H9 (cell line): ENCODE data around the gene PREX1. TPM values are rescaled to one million over a fixed set of nuclear protein-coding genes. Genes with fewer than 3 reads are reported as not detected.

Source experiments
- DNase-seq: peaks from one replicate; pipeline ENCODE4 v3.0.0-alpha.2; 2017
- H2AFZ ChIP-seq: one replicate; pipeline ENCODE4 v1.6.1; 2013; ENCODE audit warnings: mild to moderate bottlenecking, low read length, control low read depth, moderate library complexity
- H2AK5ac ChIP-seq: 2 replicates; pipeline ENCODE4 v1.6.1; 2013; ENCODE audit warnings: low read length, control low read depth, mixed read lengths; ENCODE audit not compliant: insufficient read length
- H2BK120ac ChIP-seq: one replicate; pipeline ENCODE4 v1.6.1; 2013; ENCODE audit warnings: low read depth, mild to moderate bottlenecking, low read length, control low read depth, inconsistent platforms; ENCODE audit not compliant: poor library complexity, severe bottlenecking
- H2BK12ac ChIP-seq: 2 replicates; pipeline ENCODE4 v1.6.1; 2013; ENCODE audit warnings: low read length, control low read depth, mixed read lengths, low read depth; ENCODE audit not compliant: insufficient read length
- H2BK15ac ChIP-seq: 2 replicates; pipeline ENCODE4 v1.6.1; 2013; ENCODE audit warnings: low read depth, low read length, control low read depth
- H2BK20ac ChIP-seq: one replicate; pipeline ENCODE4 v1.6.1; 2013; ENCODE audit warnings: low read depth, mild to moderate bottlenecking, low read length, control low read depth, inconsistent platforms; ENCODE audit not compliant: poor library complexity, severe bottlenecking
- H2BK5ac ChIP-seq: 2 replicates; pipeline ENCODE4 v1.6.1; 2013; ENCODE audit warnings: low read length, control low read depth, mixed read lengths; ENCODE audit not compliant: insufficient read length
- H3K14ac ChIP-seq: 2 replicates; pipeline ENCODE4 v1.6.1; 2013; ENCODE audit warnings: low read length, control low read depth; ENCODE audit not compliant: insufficient read depth
- H3K18ac ChIP-seq: 2 replicates; pipeline ENCODE4 v1.6.1; 2013; ENCODE audit warnings: low read depth, mild to moderate bottlenecking, mixed read lengths, low read length, control low read depth; ENCODE audit not compliant: insufficient read length
- H3K23ac ChIP-seq: 2 replicates; pipeline ENCODE4 v1.6.1; 2013; ENCODE audit warnings: low read length, control low read depth, mixed read lengths, low read depth; ENCODE audit not compliant: insufficient read length
- H3K23me2 ChIP-seq: 2 replicates; pipeline ENCODE4 v1.6.1; 2013; ENCODE audit warnings: low read depth, mild to moderate bottlenecking, mixed read lengths, low read length, control low read depth; ENCODE audit not compliant: insufficient read length, poor library complexity, severe bottlenecking
- H3K27ac ChIP-seq: 2 replicates; pipeline ENCODE4 v1.5.1; 2013; ENCODE audit warnings: low read length, control low read depth, mixed read lengths, low read depth; ENCODE audit not compliant: insufficient read length
- H3K27me3 ChIP-seq: 2 replicates; pipeline ENCODE4 v1.6.1; 2013; ENCODE audit warnings: low read length, control low read depth, inconsistent platforms; ENCODE audit not compliant: insufficient read depth
- H3K4ac ChIP-seq: 2 replicates; pipeline ENCODE4 v1.6.1; 2013; ENCODE audit warnings: low read depth, mild to moderate bottlenecking, control low read depth, inconsistent platforms, low read length, moderate library complexity
- H3K4me1 ChIP-seq: 2 replicates; pipeline ENCODE4 v1.6.1; 2013; ENCODE audit warnings: low read length, control low read depth, inconsistent platforms; ENCODE audit not compliant: insufficient read depth
- H3K4me2 ChIP-seq: 2 replicates; pipeline ENCODE4 v1.6.1; 2013; ENCODE audit warnings: low read length, control low read depth, mixed read lengths; ENCODE audit not compliant: insufficient read length, insufficient read depth
- H3K56ac ChIP-seq: 2 replicates; pipeline ENCODE4 v1.6.1; 2013; ENCODE audit warnings: low read depth, mild to moderate bottlenecking, mixed read lengths, low read length, control low read depth; ENCODE audit not compliant: insufficient read length
- H3K79me1 ChIP-seq: 2 replicates; pipeline ENCODE4 v1.6.1; 2013; ENCODE audit warnings: low read depth, mild to moderate bottlenecking, moderate library complexity, low read length, control low read depth, inconsistent platforms; ENCODE audit not compliant: insufficient read depth, poor library complexity, severe bottlenecking
- H3K79me2 ChIP-seq: 2 replicates; pipeline ENCODE4 v1.6.1; 2013; ENCODE audit warnings: low read length, control low read depth, inconsistent platforms; ENCODE audit not compliant: insufficient read depth
- H3K9ac ChIP-seq: 2 replicates; pipeline ENCODE4 v1.6.1; 2013; ENCODE audit warnings: low read length, control low read depth, mixed read lengths; ENCODE audit not compliant: insufficient read length; ENCODE audit errors: extremely low read depth
- H3K9me3 ChIP-seq: one replicate; pipeline ENCODE4 v1.6.1; 2013; ENCODE audit warnings: low read depth, low read length, inconsistent platforms; ENCODE audit not compliant: control insufficient read depth
- H3T11ph ChIP-seq: one replicate; pipeline ENCODE4 v1.6.1; 2013; ENCODE audit warnings: mild to moderate bottlenecking, low read length, control low read depth, inconsistent platforms
- H4K20me1 ChIP-seq: one replicate; pipeline ENCODE4 v1.6.1; 2013; ENCODE audit not compliant: control insufficient read depth, insufficient read length, insufficient read depth
- H4K5ac ChIP-seq: 2 replicates; pipeline ENCODE4 v1.6.1; 2013; ENCODE audit warnings: low read depth, mild to moderate bottlenecking, mixed read lengths, low read length, control low read depth; ENCODE audit not compliant: insufficient read length
- H4K8ac ChIP-seq: replicated peaks from 2 replicates; pipeline ENCODE4 v1.6.1; 2013; ENCODE audit warnings: low read length, control low read depth, mixed read lengths, low read depth; ENCODE audit not compliant: insufficient read length
- H4K91ac ChIP-seq: 2 replicates; pipeline ENCODE4 v1.6.1; 2013; ENCODE audit warnings: low read depth, mild to moderate bottlenecking, moderate library complexity, mixed read lengths, low read length, control low read depth; ENCODE audit not compliant: insufficient read length
- H3K27ac Mint-ChIP-seq, 3 experiments: 2 replicates in 2 of 3; 3 replicates in 1 of 3; pipeline ENCODE4 v1.8.0; 2020 to 2021; ENCODE audit warnings: mixed read lengths in 3 of 3, mild to moderate bottlenecking in 1 of 3, moderate library complexity in 1 of 3
- H3K27me3 Mint-ChIP-seq: 2 replicates; pipeline ENCODE4 v1.8.0; 2021; ENCODE audit warnings: low read depth, mild to moderate bottlenecking, moderate library complexity, mixed read lengths
- H3K36me3 Mint-ChIP-seq, 3 experiments: 2 replicates in 2 of 3; 3 replicates in 1 of 3; pipeline ENCODE4 v1.8.0; 2020 to 2021; ENCODE audit warnings: low read depth in 3 of 3, mixed read lengths in 3 of 3; ENCODE audit not compliant: insufficient read depth in 1 of 3
- H3K4me1 Mint-ChIP-seq, 2 experiments: 2 replicates each; pipeline ENCODE4 v1.8.0; 2020; ENCODE audit warnings: mixed read lengths in 2 of 2
- H3K4me3 Mint-ChIP-seq, 2 experiments: 2 replicates in 1 of 2; 3 replicates in 1 of 2; pipeline ENCODE4 v1.8.0; 2020 to 2021; ENCODE audit warnings: mild to moderate bottlenecking in 2 of 2, mixed read lengths in 2 of 2, moderate library complexity in 1 of 2
- H3K9me3 Mint-ChIP-seq, 2 experiments: 2 replicates in 1 of 2; 3 replicates in 1 of 2; pipeline ENCODE4 v1.8.0; 2020; ENCODE audit warnings: mild to moderate bottlenecking in 2 of 2, mixed read lengths in 2 of 2, moderate library complexity in 1 of 2
- WGBS: extraction: QIAGEN DNeasy Blood & Tissue Kit; methylation state at CpG from one replicate; pipeline ENCODE4 v1.1.7; 2013; ENCODE audit warnings: missing lambda C conversion rate, low lambda C conversion rate, mixed read lengths; ENCODE audit not compliant: insufficient read length; ENCODE audit errors: extremely low coverage; 5-methylcytosine and 5-hydroxymethylcytosine counted together
- total RNA-seq: library from RNA; stranded (reverse); gene quantifications from 2 replicates; pipeline ENCODE4 v1.2.1, GENCODE V29; 2021
- TF ChIP-seq, protein P1 (sequence below): fragments of 200-600 bp; sonication (generic); conservative IDR thresholded peaks from 3 replicates; pipeline ENCODE4 v1.8.0; 2021; ENCODE audit warnings: antibody characterized with exemption, mild to moderate bottlenecking

PREX1 gene
- total RNA-seq, 1 experiment from 2014 or later: 6.6 TPM

- no peaks in the 10 kb centered on the region for H3K27me3 ChIP-seq
- H3K9ac ChIP-seq: no peak overlapping the region
- H3K23me2 ChIP-seq: no peaks in the 10 kb centered on the region
- Mint-ChIP-seq H3K4me1 (peaks cover 22 to 28% of the 10 kb centered on the region in 2 experiments), H3K9me3 (no peaks in the 10 kb centered on the region; a peak in 2 of 5 replicates), H3K27ac (no peak overlapping the region), H3K4me3 (no peak overlapping the region), H3K36me3 (no peaks in the 10 kb centered on the region; a peak in 1 of 7 replicates), H3K27me3 (peaks cover 5% of the 10 kb centered on the region)
- no peak overlapping the region for H2AK5ac ChIP-seq
- no peak overlapping the region for H2BK15ac ChIP-seq
- H4K20me1 ChIP-seq: no peaks in the 10 kb centered on the region
- H4K8ac ChIP-seq: no peak overlapping the region
- H2BK12ac ChIP-seq: no peak overlapping the region
- H3K14ac ChIP-seq: no peak overlapping the region
- TF ChIP-seq, protein P1, sequence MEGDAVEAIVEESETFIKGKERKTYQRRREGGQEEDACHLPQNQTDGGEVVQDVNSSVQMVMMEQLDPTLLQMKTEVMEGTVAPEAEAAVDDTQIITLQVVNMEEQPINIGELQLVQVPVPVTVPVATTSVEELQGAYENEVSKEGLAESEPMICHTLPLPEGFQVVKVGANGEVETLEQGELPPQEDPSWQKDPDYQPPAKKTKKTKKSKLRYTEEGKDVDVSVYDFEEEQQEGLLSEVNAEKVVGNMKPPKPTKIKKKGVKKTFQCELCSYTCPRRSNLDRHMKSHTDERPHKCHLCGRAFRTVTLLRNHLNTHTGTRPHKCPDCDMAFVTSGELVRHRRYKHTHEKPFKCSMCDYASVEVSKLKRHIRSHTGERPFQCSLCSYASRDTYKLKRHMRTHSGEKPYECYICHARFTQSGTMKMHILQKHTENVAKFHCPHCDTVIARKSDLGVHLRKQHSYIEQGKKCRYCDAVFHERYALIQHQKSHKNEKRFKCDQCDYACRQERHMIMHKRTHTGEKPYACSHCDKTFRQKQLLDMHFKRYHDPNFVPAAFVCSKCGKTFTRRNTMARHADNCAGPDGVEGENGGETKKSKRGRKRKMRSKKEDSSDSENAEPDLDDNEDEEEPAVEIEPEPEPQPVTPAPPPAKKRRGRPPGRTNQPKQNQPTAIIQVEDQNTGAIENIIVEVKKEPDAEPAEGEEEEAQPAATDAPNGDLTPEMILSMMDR: no peak
- H4K91ac ChIP-seq: no peak overlapping the region
- H2BK5ac ChIP-seq: no peak overlapping the region
- no peak overlapping the region for H4K5ac ChIP-seq
- no CpG with 5 or more reads among the region's 2 CpGs for WGBS
- H3K9me3 ChIP-seq: no peaks in the 10 kb centered on the region
- H3K79me2 ChIP-seq: no peaks in the 10 kb centered on the region
- H3K79me1 ChIP-seq: no peaks in the 10 kb centered on the region
- H3K56ac ChIP-seq: no peak overlapping the region
- no peak overlapping the region for H3T11ph ChIP-seq
- no peak overlapping the region for H2BK20ac ChIP-seq
- no peak overlapping the region for H3K27ac ChIP-seq
- no peak overlapping the region for H2AFZ ChIP-seq
- no peak overlapping the region for H2BK120ac ChIP-seq
- no peak overlapping the region for H3K18ac ChIP-seq
- H3K4ac ChIP-seq: no peak overlapping the region
- no peak overlapping the region for H3K4me2 ChIP-seq
- DNase-seq: no peak
- peaks cover 3% of the 10 kb centered on the region; the same call in 1 of the 2 replicates for H3K4me1 ChIP-seq
- H3K23ac ChIP-seq: no peak overlapping the region
Measured at GRCh38 chr20:48849299-48849698, 21.5 kb upstream of the PREX1 start.
